ENCODE data around the gene CAPN10. TPM values are rescaled to one million over a fixed set of nuclear protein-coding genes. Genes with fewer than 3 reads are reported as not detected.
A peak's percentile ranks its signal among the peaks of the same experiment; 100 is the strongest.

The CAPN10 gene
- total RNA-seq, 1 donor = 21.0 TPM

DNA sequence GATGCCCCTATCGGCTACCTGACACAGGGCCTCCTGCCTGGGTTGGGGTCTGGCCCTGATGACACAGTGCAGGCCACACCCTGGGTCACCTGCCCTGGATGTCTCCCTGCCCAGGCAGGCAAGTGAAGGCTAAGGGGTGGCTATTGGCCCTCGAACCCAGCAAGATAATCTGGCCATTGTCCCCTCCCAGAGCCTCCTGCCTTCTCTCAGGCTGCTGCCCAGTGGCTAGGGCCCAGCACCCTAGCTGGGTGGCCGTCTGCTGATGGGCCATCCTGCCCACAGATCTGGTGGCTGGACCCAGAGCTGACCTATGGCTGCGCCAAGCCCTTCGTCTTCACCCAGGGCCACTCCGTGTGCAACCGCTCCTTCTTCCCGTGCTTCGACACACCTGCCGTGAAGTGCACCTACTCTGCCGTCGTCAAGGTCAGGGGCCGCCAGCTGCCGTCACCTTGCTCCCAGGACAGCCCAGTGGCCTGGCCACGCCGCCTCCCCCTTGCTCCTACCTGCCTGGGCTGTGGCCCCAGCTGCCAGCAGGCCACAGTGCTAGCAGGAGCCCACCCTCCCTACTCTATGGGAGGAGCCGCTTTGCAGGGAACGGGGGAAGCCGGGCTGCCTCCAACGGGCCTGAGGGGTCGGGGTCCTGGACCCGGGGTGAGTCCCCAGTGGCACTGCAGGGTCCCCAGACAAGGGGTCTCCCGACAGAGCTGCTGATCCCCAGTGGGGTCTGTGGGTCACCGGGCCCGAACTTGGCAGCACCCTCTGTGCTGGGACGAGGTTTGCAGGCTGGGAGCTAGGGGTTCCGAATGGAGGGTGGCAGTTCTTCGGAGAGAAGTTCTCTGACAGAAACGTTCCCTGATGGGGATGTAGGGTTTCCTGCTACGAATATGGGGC is 14.1 kb upstream of the CAPN10 start:
- peaks cover 5% of the 10 kb centered on the region for H3K4me1 ChIP-seq (ENCODE audit: insufficient read depth, low read length)
- H3K9me3 ChIP-seq (ENCODE audit: low read depth, low read length) = no peaks in the 10 kb centered on the region
- TF ChIP-seq, protein P1, sequence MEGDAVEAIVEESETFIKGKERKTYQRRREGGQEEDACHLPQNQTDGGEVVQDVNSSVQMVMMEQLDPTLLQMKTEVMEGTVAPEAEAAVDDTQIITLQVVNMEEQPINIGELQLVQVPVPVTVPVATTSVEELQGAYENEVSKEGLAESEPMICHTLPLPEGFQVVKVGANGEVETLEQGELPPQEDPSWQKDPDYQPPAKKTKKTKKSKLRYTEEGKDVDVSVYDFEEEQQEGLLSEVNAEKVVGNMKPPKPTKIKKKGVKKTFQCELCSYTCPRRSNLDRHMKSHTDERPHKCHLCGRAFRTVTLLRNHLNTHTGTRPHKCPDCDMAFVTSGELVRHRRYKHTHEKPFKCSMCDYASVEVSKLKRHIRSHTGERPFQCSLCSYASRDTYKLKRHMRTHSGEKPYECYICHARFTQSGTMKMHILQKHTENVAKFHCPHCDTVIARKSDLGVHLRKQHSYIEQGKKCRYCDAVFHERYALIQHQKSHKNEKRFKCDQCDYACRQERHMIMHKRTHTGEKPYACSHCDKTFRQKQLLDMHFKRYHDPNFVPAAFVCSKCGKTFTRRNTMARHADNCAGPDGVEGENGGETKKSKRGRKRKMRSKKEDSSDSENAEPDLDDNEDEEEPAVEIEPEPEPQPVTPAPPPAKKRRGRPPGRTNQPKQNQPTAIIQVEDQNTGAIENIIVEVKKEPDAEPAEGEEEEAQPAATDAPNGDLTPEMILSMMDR (IDR thresholded peaks at IDR 0.05; ENCODE audit: extremely low read depth, low read depth, low read length) = no peak
- H3K4me3 ChIP-seq (ENCODE audit: insufficient read depth, low read length) = no peak overlapping the region
- H2AFZ ChIP-seq (ENCODE audit: low read length) = no peak overlapping the region
- no peaks in the 10 kb centered on the region for H4K20me1 ChIP-seq (ENCODE audit: insufficient read depth, low read length)
- no peaks in the 10 kb centered on the region for H3K27me3 ChIP-seq (ENCODE audit: insufficient read depth, low read length)
- peak; percentile 45 for DNase-seq (ENCODE audit: insufficient read length, low spot score, missing footprints)
- no peak overlapping the region for H3K27ac ChIP-seq (ENCODE audit: low read depth, low read length)
- peaks cover 8% of the 10 kb centered on the region for H3K79me2 ChIP-seq (ENCODE audit: insufficient read depth, low read length)
- no peaks in the 10 kb centered on the region for H3K36me3 ChIP-seq (ENCODE audit: insufficient read depth, low read length)
- no peak overlapping the region for H3K4me2 ChIP-seq (ENCODE audit: insufficient read depth, low read length)

DNA sequence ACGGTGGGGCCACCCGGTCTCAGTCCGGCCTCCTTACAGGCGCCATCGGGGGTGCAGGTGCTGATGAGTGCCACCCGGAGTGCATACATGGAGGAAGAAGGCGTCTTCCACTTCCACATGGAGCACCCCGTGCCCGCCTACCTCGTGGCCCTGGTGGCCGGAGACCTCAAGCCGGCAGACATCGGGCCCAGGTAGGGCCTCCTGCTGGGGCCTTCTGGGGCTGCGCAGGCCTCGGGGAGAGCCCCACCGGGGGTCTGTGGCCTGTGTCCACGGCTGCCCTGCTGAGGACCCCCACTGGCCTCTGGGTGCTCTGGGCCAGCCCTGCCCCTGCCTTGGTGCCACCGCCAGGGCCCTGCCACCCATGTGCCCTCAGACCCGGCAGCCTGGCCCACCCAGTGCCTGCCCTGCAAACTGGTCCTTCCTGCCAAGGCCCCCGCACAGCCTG is 13.4 kb upstream of the CAPN10 start:
- H3K27ac ChIP-seq (ENCODE audit: low read depth, low read length) = no peak overlapping the region
- H3K27me3 ChIP-seq (ENCODE audit: insufficient read depth, low read length) = no peaks in the 10 kb centered on the region
- H3K9me3 ChIP-seq (ENCODE audit: low read depth, low read length) = no peaks in the 10 kb centered on the region
- no peak overlapping the region for H2AFZ ChIP-seq (ENCODE audit: low read length)
- peaks cover 2% of the 10 kb centered on the region for H3K79me2 ChIP-seq (ENCODE audit: insufficient read depth, low read length)
- DNase-seq (ENCODE audit: insufficient read length, low spot score, missing footprints) = peak; percentile 69
- TF ChIP-seq, protein P1 (IDR thresholded peaks at IDR 0.05; ENCODE audit: extremely low read depth, low read depth, low read length) = no peak
- H3K4me2 ChIP-seq (ENCODE audit: insufficient read depth, low read length) = no peak overlapping the region
- H3K36me3 ChIP-seq (ENCODE audit: insufficient read depth, low read length) = peaks cover 2% of the 10 kb centered on the region
- H3K4me3 ChIP-seq (ENCODE audit: insufficient read depth, low read length) = no peak overlapping the region
- H4K20me1 ChIP-seq (ENCODE audit: insufficient read depth, low read length) = peaks cover 3% of the 10 kb centered on the region
- no peaks in the 10 kb centered on the region for H3K4me1 ChIP-seq (ENCODE audit: insufficient read depth, low read length)

DNA sequence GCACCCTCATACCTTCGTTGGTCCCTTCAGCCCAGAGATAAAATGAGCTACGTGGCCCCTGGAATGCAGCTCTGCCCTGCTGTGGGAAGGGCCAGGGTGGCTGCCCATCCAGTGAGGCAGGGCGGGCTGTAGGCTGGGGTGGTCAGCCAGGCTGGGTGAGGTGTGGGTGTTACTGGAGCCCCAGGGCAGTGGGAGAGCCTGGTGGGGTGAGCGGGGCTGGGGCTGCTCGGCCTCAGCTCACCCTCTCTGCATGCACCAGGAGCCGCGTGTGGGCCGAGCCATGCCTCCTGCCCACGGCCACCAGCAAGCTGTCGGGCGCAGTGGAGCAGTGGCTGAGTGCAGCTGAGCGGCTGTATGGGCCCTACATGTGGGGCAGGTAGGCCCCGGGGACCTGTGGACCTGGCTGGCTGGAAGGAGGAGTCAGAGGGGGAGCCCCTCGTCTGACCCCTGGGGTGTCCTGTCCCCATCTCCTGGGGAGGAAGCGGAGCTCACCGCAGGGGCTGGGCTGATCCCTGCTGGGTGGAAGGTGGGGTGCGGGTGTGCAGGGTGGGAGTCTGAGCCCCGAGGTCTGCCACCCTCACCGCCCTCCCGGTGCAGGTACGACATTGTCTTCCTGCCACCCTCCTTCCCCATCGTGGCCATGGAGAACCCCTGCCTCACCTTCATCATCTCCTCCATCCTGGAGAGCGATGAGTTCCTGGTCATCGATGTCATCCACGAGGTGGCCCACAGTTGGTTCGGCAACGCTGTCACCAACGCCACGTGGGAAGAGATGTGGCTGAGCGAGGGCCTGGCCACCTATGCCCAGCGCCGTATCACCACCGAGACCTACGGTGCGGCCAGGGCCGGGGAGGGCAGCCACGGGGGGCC is 12.8 kb upstream of the CAPN10 start:
- Histone ChIP-seq H3K79me2 (ENCODE audit: insufficient read depth, low read length) (peaks cover 4% of the 10 kb centered on the region), H3K4me2 (ENCODE audit: insufficient read depth, low read length) (no peak overlapping the region), H3K4me1 (ENCODE audit: insufficient read depth, low read length) (no peaks in the 10 kb centered on the region), H3K36me3 (ENCODE audit: insufficient read depth, low read length) (peaks cover 4% of the 10 kb centered on the region), H4K20me1 (ENCODE audit: insufficient read depth, low read length) (peaks cover 8% of the 10 kb centered on the region), H2AFZ (ENCODE audit: low read length) (no peak overlapping the region), H3K4me3 (ENCODE audit: insufficient read depth, low read length) (no peak overlapping the region), H3K27me3 (ENCODE audit: insufficient read depth, low read length) (no peaks in the 10 kb centered on the region), H3K27ac (ENCODE audit: low read depth, low read length) (no peak overlapping the region), H3K9me3 (ENCODE audit: low read depth, low read length) (no peaks in the 10 kb centered on the region)
- TF ChIP-seq, protein P1 (IDR thresholded peaks at IDR 0.05; ENCODE audit: extremely low read depth, low read depth, low read length) = no peak
- peak; percentile 66 for DNase-seq (ENCODE audit: insufficient read length, low spot score, missing footprints)

Data from osteoblast (primary cell).